Muscle of leg (tissue), 9 donors: ENCODE results near the gene CLEC4D. TPM values are rescaled to one million over a fixed set of nuclear protein-coding genes. Genes with fewer than 3 reads are reported as not detected.

Experiments
- polyA plus RNA-seq, 8 donors: library from polyadenylated mRNA; unstranded; fragments of 120-200 nt; gene quantifications; one replicate each; pipeline versions ENCODE4 v1.2.1 to v1.2.3, GENCODE V29; 2013; ENCODE audit warnings: inconsistent platforms in 1 of 8, low replicate concordance in 1 of 8; ENCODE audit not compliant: insufficient read length in 8 of 8, insufficient read depth in 1 of 8
- total RNA-seq: library from RNA; stranded (reverse); fragments of 120-200 nt; gene quantifications from one replicate; pipeline ENCODE4 v1.2.4, GENCODE V29; 2013

The CLEC4D gene
- total and polyA plus RNA-seq, 9 donors = 0.08 TPM; not detected in 8

Other genes starting within 250 kb of the CLEC4D start
- gene CLEC6A, start 57.5 kb upstream of the CLEC4D start, total RNA-seq = not detected
- not detected for gene CLEC6A, start 57.5 kb upstream of the CLEC4D start, polyA plus RNA-seq
- 0.09 TPM for gene CLEC4E, start 27.4 kb downstream of the CLEC4D start, total RNA-seq
- under 1 TPM in 4 of 8 donors, not detected in 4; 0.18 to 0.33 (median 0.30) TPM for gene CLEC4E, start 27.4 kb downstream of the CLEC4D start, polyA plus RNA-seq
- gene AICDA, start 99.4 kb downstream of the CLEC4D start, total RNA-seq = 0.40 TPM
- gene AICDA, start 99.4 kb downstream of the CLEC4D start, polyA plus RNA-seq = under 1 TPM; 0.09 to 0.65 (median 0.19) TPM
- gene MFAP5, start 149.3 kb downstream of the CLEC4D start, total RNA-seq = 211 TPM
- 100 to 1,000 TPM in 4 of 8 donors, 10 to 100 TPM in 4; 77.9 to 158 (median 115) TPM for gene MFAP5, start 149.3 kb downstream of the CLEC4D start, polyA plus RNA-seq
- gene RIMKLB, start 184.5 kb downstream of the CLEC4D start, total RNA-seq = 74.8 TPM
- gene RIMKLB, start 184.5 kb downstream of the CLEC4D start, polyA plus RNA-seq = 100 to 1,000 TPM in 1 of 8 donors, 10 to 100 TPM in 7; 64.1 to 104 (median 75.8) TPM